H9 (cell line): ENCODE measurements around the gene DLG5. TPM values are rescaled to one million over a fixed set of nuclear protein-coding genes. Genes with fewer than 3 reads are reported as not detected.

ENCODE experiments used
- DNase-seq: peaks from one replicate; pipeline ENCODE4 v3.0.0-alpha.2; 2017
- H2AFZ ChIP-seq: one replicate; pipeline ENCODE4 v1.6.1; 2013; ENCODE audit warnings: mild to moderate bottlenecking, low read length, control low read depth, moderate library complexity
- H2AK5ac ChIP-seq: 2 replicates; pipeline ENCODE4 v1.6.1; 2013; ENCODE audit warnings: low read length, control low read depth, mixed read lengths; ENCODE audit not compliant: insufficient read length
- H2BK120ac ChIP-seq: one replicate; pipeline ENCODE4 v1.6.1; 2013; ENCODE audit warnings: low read depth, mild to moderate bottlenecking, low read length, control low read depth, inconsistent platforms; ENCODE audit not compliant: poor library complexity, severe bottlenecking
- H2BK12ac ChIP-seq: 2 replicates; pipeline ENCODE4 v1.6.1; 2013; ENCODE audit warnings: low read length, control low read depth, mixed read lengths, low read depth; ENCODE audit not compliant: insufficient read length
- H2BK15ac ChIP-seq: 2 replicates; pipeline ENCODE4 v1.6.1; 2013; ENCODE audit warnings: low read depth, low read length, control low read depth
- H2BK20ac ChIP-seq: one replicate; pipeline ENCODE4 v1.6.1; 2013; ENCODE audit warnings: low read depth, mild to moderate bottlenecking, low read length, control low read depth, inconsistent platforms; ENCODE audit not compliant: poor library complexity, severe bottlenecking
- H2BK5ac ChIP-seq: 2 replicates; pipeline ENCODE4 v1.6.1; 2013; ENCODE audit warnings: low read length, control low read depth, mixed read lengths; ENCODE audit not compliant: insufficient read length
- H3K14ac ChIP-seq: 2 replicates; pipeline ENCODE4 v1.6.1; 2013; ENCODE audit warnings: low read length, control low read depth; ENCODE audit not compliant: insufficient read depth
- H3K18ac ChIP-seq: 2 replicates; pipeline ENCODE4 v1.6.1; 2013; ENCODE audit warnings: low read depth, mild to moderate bottlenecking, mixed read lengths, low read length, control low read depth; ENCODE audit not compliant: insufficient read length
- H3K23ac ChIP-seq: 2 replicates; pipeline ENCODE4 v1.6.1; 2013; ENCODE audit warnings: low read length, control low read depth, mixed read lengths, low read depth; ENCODE audit not compliant: insufficient read length
- H3K23me2 ChIP-seq: 2 replicates; pipeline ENCODE4 v1.6.1; 2013; ENCODE audit warnings: low read depth, mild to moderate bottlenecking, mixed read lengths, low read length, control low read depth; ENCODE audit not compliant: insufficient read length, poor library complexity, severe bottlenecking
- H3K27ac ChIP-seq: 2 replicates; pipeline ENCODE4 v1.5.1; 2013; ENCODE audit warnings: low read length, control low read depth, mixed read lengths, low read depth; ENCODE audit not compliant: insufficient read length
- H3K27me3 ChIP-seq: 2 replicates; pipeline ENCODE4 v1.6.1; 2013; ENCODE audit warnings: low read length, control low read depth, inconsistent platforms; ENCODE audit not compliant: insufficient read depth
- H3K4ac ChIP-seq: 2 replicates; pipeline ENCODE4 v1.6.1; 2013; ENCODE audit warnings: low read depth, mild to moderate bottlenecking, control low read depth, inconsistent platforms, low read length, moderate library complexity
- H3K4me1 ChIP-seq: 2 replicates; pipeline ENCODE4 v1.6.1; 2013; ENCODE audit warnings: low read length, control low read depth, inconsistent platforms; ENCODE audit not compliant: insufficient read depth
- H3K4me2 ChIP-seq: 2 replicates; pipeline ENCODE4 v1.6.1; 2013; ENCODE audit warnings: low read length, control low read depth, mixed read lengths; ENCODE audit not compliant: insufficient read length, insufficient read depth
- H3K56ac ChIP-seq: 2 replicates; pipeline ENCODE4 v1.6.1; 2013; ENCODE audit warnings: low read depth, mild to moderate bottlenecking, mixed read lengths, low read length, control low read depth; ENCODE audit not compliant: insufficient read length
- H3K79me1 ChIP-seq: 2 replicates; pipeline ENCODE4 v1.6.1; 2013; ENCODE audit warnings: low read depth, mild to moderate bottlenecking, moderate library complexity, low read length, control low read depth, inconsistent platforms; ENCODE audit not compliant: insufficient read depth, poor library complexity, severe bottlenecking
- H3K79me2 ChIP-seq: 2 replicates; pipeline ENCODE4 v1.6.1; 2013; ENCODE audit warnings: low read length, control low read depth, inconsistent platforms; ENCODE audit not compliant: insufficient read depth
- H3K9ac ChIP-seq: 2 replicates; pipeline ENCODE4 v1.6.1; 2013; ENCODE audit warnings: low read length, control low read depth, mixed read lengths; ENCODE audit not compliant: insufficient read length; ENCODE audit errors: extremely low read depth
- H3K9me3 ChIP-seq: one replicate; pipeline ENCODE4 v1.6.1; 2013; ENCODE audit warnings: low read depth, low read length, inconsistent platforms; ENCODE audit not compliant: control insufficient read depth
- H3T11ph ChIP-seq: one replicate; pipeline ENCODE4 v1.6.1; 2013; ENCODE audit warnings: mild to moderate bottlenecking, low read length, control low read depth, inconsistent platforms
- H4K20me1 ChIP-seq: one replicate; pipeline ENCODE4 v1.6.1; 2013; ENCODE audit not compliant: control insufficient read depth, insufficient read length, insufficient read depth
- H4K5ac ChIP-seq: 2 replicates; pipeline ENCODE4 v1.6.1; 2013; ENCODE audit warnings: low read depth, mild to moderate bottlenecking, mixed read lengths, low read length, control low read depth; ENCODE audit not compliant: insufficient read length
- H4K8ac ChIP-seq: replicated peaks from 2 replicates; pipeline ENCODE4 v1.6.1; 2013; ENCODE audit warnings: low read length, control low read depth, mixed read lengths, low read depth; ENCODE audit not compliant: insufficient read length
- H4K91ac ChIP-seq: 2 replicates; pipeline ENCODE4 v1.6.1; 2013; ENCODE audit warnings: low read depth, mild to moderate bottlenecking, moderate library complexity, mixed read lengths, low read length, control low read depth; ENCODE audit not compliant: insufficient read length
- H3K27ac Mint-ChIP-seq, 3 experiments: 2 replicates in 2 of 3; 3 replicates in 1 of 3; pipeline ENCODE4 v1.8.0; 2020 to 2021; ENCODE audit warnings: mixed read lengths in 3 of 3, mild to moderate bottlenecking in 1 of 3, moderate library complexity in 1 of 3
- H3K27me3 Mint-ChIP-seq: 2 replicates; pipeline ENCODE4 v1.8.0; 2021; ENCODE audit warnings: low read depth, mild to moderate bottlenecking, moderate library complexity, mixed read lengths
- H3K36me3 Mint-ChIP-seq, 3 experiments: 2 replicates in 2 of 3; 3 replicates in 1 of 3; pipeline ENCODE4 v1.8.0; 2020 to 2021; ENCODE audit warnings: low read depth in 3 of 3, mixed read lengths in 3 of 3; ENCODE audit not compliant: insufficient read depth in 1 of 3
- H3K4me1 Mint-ChIP-seq, 2 experiments: 2 replicates each; pipeline ENCODE4 v1.8.0; 2020; ENCODE audit warnings: mixed read lengths in 2 of 2
- H3K4me3 Mint-ChIP-seq, 2 experiments: 2 replicates in 1 of 2; 3 replicates in 1 of 2; pipeline ENCODE4 v1.8.0; 2020 to 2021; ENCODE audit warnings: mild to moderate bottlenecking in 2 of 2, mixed read lengths in 2 of 2, moderate library complexity in 1 of 2
- H3K9me3 Mint-ChIP-seq, 2 experiments: 2 replicates in 1 of 2; 3 replicates in 1 of 2; pipeline ENCODE4 v1.8.0; 2020; ENCODE audit warnings: mild to moderate bottlenecking in 2 of 2, mixed read lengths in 2 of 2, moderate library complexity in 1 of 2
- WGBS: extraction: QIAGEN DNeasy Blood & Tissue Kit; methylation state at CpG from one replicate; pipeline ENCODE4 v1.1.7; 2013; ENCODE audit warnings: missing lambda C conversion rate, low lambda C conversion rate, mixed read lengths; ENCODE audit not compliant: insufficient read length; ENCODE audit errors: extremely low coverage; 5-methylcytosine and 5-hydroxymethylcytosine counted together
- total RNA-seq: library from RNA; stranded (reverse); gene quantifications from 2 replicates; pipeline ENCODE4 v1.2.1, GENCODE V29; 2021
- TF ChIP-seq, protein P1 (sequence below): fragments of 200-600 bp; sonication (generic); conservative IDR thresholded peaks from 3 replicates; pipeline ENCODE4 v1.8.0; 2021; ENCODE audit warnings: antibody characterized with exemption, mild to moderate bottlenecking

The DLG5 gene
- total RNA-seq, 1 experiment from 2014 or later = 67.4 TPM

DNA sequence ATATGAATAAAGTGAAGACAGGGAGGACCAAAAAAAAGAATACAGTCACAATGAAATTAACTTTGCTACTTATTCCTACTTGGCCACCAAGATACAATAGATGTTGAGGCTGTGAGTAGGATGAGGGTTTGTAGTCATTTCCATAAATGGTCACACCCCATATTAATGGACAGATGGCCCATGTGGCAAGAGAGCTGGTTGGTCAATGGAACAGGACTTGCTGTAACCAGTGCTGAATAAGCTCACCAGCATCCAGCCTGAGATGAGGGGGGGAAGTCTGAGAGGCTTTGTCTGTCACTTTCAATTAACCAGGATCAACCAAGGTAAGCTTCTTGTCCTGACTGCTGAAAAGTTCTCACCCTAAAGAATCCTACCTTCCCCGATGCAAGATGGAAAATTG lies 158.5 kb downstream of the DLG5 start:
- Histone ChIP-seq H2BK12ac (no peak overlapping the region), H3K27ac (no peak overlapping the region), H4K5ac (no peak overlapping the region), H3T11ph (no peak overlapping the region), H2AK5ac (no peak overlapping the region), H3K14ac (no peak overlapping the region), H3K56ac (no peak overlapping the region), H2BK120ac (no peak overlapping the region), H3K9ac (no peak overlapping the region), H3K9me3 (no peaks in the 10 kb centered on the region), H2BK15ac (no peak overlapping the region), H4K8ac (no peak overlapping the region), H3K79me1 (no peaks in the 10 kb centered on the region), H4K20me1 (no peaks in the 10 kb centered on the region), H3K27me3 (no peaks in the 10 kb centered on the region), H3K18ac (no peak overlapping the region), H3K4me1 (no peaks in the 10 kb centered on the region), H3K79me2 (no peaks in the 10 kb centered on the region), H2BK5ac (no peak overlapping the region), H3K23me2 (no peaks in the 10 kb centered on the region), H2AFZ (no peak overlapping the region), H3K4ac (no peak overlapping the region), H4K91ac (no peak overlapping the region), H2BK20ac (no peak overlapping the region), H3K4me2 (no peak overlapping the region), H3K23ac (no peak overlapping the region)
- no CpG with 5 or more reads among the region's 1 CpG for WGBS
- no peak overlapping the region for H3K4me3 Mint-ChIP-seq
- H3K36me3 Mint-ChIP-seq = no peaks in the 10 kb centered on the region
- no peaks in the 10 kb centered on the region for H3K9me3 Mint-ChIP-seq
- no peaks in the 10 kb centered on the region for H3K27me3 Mint-ChIP-seq
- H3K4me1 Mint-ChIP-seq = peaks cover 6 to 10% of the 10 kb centered on the region in 2 experiments
- no peak for DNase-seq
- H3K27ac Mint-ChIP-seq = no peak overlapping the region
- TF ChIP-seq, protein P1, sequence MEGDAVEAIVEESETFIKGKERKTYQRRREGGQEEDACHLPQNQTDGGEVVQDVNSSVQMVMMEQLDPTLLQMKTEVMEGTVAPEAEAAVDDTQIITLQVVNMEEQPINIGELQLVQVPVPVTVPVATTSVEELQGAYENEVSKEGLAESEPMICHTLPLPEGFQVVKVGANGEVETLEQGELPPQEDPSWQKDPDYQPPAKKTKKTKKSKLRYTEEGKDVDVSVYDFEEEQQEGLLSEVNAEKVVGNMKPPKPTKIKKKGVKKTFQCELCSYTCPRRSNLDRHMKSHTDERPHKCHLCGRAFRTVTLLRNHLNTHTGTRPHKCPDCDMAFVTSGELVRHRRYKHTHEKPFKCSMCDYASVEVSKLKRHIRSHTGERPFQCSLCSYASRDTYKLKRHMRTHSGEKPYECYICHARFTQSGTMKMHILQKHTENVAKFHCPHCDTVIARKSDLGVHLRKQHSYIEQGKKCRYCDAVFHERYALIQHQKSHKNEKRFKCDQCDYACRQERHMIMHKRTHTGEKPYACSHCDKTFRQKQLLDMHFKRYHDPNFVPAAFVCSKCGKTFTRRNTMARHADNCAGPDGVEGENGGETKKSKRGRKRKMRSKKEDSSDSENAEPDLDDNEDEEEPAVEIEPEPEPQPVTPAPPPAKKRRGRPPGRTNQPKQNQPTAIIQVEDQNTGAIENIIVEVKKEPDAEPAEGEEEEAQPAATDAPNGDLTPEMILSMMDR = no peak
